Activated CD4-positive, alpha-beta T cell treated with anti-CD3 and anti-CD28 coated beads, Interleukin-2, Interleukin-6, amounts not matched to agents 100 ng/mL and 50 ng/mL, durations not matched to agents 16 hours and 8 hours (primary cell): ENCODE data around the gene IKBKE.

Experiments used
- DNase-seq: peaks from one replicate; pipeline ENCODE4 v3.0.0-alpha.2; 2020

Gene IKBKE

GRCh38 chr1:206455666-206456344, 14.5 kb upstream of the IKBKE start:
- no peak for DNase-seq

- DNase-seq: no peak
These were observed 13.5 kb upstream of the IKBKE start for GRCh38 chr1:206456577-206457370.

DNA sequence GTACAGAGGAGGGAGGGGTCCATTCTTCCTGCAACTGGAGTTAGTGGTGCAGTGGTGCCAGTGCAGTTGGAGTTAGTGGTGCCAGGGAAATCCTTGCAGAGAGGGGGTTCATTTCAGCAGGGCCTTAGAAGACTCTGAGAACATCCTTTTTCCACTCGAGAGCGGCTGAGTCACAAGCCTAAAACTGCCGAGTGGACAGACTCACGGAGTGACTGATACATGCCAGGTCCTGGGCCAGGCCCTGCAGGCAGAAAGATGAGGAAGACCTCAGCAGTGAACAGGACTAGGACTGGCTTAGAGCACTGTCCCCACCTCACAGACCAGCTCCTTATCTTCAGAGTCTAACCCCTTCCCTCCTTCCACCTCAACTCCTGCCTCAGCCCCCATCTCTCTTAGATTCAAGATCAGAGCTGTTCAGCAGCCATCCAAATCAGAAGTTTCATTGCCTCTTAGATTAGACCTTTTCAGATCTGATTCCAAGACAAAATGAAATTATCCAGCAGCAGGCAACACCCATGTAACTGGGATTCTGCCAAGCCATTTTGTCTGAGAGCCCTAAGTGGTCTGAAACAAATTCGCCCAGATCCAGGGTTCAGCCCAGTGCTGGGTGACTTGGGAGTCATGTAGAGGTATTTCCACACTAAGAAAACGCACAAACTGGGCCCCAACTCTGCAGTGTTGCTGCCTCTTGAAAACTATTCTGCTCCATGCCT, 12.7 kb upstream of the IKBKE start:
- DNase-seq: no peak

GRCh38 chr1:206459703-206460102, 10.6 kb upstream of the IKBKE start:
- no peak for DNase-seq

DNA sequence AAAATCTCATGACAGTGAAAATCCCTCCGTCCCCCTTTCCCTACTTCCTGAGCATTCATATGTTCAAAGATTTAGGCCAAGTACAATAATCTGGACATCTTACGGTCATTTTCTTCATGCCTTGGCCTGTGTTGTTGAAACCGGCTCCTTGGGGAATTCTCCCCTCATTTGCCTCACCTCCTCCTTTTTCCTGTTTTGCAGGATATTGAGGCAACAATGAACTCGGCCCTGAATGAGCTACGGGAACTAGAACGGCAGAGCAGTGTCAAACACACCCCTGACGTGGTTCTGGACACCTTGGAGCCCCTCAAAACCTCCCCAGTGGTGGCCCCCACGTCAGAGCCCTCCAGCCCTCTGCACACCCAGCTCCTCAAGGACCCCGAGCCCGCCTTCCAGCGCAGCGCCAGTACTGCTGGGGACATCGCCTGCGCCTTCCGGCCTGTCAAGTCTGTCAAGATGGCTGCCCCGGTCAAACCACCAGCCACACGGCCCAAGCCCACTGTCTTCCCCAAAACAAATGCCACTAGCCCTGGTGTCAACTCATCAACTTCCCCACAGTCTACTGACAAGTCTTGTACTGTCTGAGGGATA, 9.3 kb upstream of the IKBKE start:
- no peak for DNase-seq

DNA sequence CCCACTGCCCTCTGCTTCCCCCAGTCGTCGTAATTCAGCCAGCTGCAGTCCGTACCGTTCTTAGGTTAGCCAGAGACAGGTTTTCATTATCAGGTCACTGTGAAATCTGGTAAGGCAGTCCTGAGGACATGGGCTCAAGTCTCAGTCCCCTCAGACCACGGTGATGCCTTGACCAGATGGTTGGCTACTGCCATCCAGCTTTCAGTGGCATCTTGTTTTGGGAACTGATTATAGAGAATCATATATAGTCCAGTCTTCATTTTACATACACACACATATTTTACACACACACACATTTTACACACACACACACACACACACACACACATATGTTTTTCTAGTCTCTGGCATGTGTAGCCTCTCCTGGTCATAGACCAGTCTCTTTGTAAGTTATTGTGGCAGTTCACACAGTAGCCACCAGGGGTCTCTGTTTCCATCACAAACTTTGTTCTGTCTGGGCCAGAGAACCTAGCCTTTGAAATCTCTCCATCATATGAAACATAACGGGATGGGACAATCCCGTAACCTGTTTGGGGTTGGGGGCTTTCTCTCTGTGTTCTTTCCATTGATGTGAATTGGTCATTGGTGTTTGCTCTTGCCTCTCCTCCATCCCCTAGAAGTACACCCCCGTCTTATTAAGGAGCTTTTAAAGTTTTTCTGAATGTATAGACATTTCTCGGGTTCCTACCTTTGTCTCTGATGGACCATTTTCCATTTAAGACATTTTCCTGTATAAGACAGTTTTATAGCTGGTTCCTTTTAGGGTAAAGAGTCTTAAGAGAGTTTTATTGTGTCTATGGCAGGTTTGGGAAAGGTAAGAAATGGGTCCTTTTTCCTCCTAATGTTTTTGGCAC, 8.4 kb upstream of the IKBKE start:
- DNase-seq: peak; percentile 87

GRCh38 chr1:206463137-206463536, 7.1 kb upstream of the IKBKE start:
- DNase-seq: peak; percentile 50

DNA sequence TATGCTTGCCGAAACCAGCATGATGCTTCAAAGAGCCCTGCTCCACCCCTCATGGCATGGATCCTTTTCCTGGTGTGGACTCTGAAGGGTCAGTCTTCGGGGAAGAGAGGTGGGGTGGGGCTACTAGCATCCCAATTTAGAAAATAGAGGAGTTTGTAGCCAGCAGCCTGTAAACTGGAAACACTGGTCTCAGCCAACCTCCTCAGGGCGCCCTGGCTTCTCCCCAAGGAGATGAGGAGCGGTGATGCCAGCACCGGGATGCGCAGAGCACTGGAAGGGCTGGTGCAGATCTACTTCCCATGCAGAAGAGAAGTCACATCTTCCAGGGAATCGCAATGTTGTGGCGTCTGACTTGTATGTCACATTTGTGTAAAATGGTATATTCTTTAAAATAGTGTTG, 6.4 kb upstream of the IKBKE start:
- no peak for DNase-seq

- peak; percentile 47 for DNase-seq
These were observed 5.8 kb upstream of the IKBKE start for GRCh38 chr1:206464456-206464964.

- peak; percentile 43 for DNase-seq
These were observed 4.3 kb upstream of the IKBKE start for GRCh38 chr1:206465951-206466350.

GRCh38 chr1:206466840-206467649, 3.2 kb upstream of the IKBKE start:
- DNase-seq: peak; percentile 30

DNA sequence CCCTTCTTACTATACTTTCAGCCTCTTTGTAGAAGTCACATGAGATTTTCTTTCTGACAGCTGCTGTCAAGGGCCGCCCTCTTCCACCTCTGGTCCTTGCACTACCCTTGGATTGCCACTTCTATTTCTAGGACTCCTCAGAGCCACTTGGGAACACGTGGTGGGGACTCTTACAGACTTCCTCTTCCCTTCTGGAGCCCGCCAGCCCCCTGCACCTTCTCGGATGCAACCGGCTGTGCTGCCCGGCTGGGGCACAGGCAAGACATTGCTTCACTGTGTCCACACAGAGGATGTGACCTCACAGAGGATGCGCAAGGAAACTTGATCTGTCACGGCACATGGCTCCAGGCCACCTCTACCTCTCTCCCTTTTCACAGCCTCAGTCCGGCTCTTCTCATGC, 2.4 kb upstream of the IKBKE start:
- peak; percentile 22 for DNase-seq

DNA sequence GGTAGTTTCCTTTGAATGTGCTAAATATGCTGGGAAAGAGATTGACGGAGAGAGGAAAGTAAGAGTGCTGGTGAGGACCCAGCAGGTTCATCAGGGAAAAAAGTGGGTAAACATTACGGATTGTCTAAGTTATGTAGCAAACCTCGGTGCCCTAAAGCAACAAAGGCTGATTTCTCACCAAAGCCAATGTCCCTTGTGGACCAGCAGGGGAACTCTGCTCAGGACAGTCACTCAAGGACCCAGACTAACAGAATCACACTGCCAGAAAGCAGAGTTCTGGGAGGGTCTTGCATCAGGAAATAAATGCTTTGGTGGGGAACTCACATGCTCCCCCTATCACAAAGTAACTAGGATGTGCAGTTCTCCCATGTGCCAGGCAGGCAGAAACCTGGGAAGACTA, 1.7 kb upstream of the IKBKE start:
- DNase-seq: no peak

GRCh38 chr1:206469411-206469932, 804 bp upstream of the IKBKE start:
- peak; percentile 48 for DNase-seq

GRCh38 chr1:206470692-206471414, 577 bp downstream of the IKBKE start:
- DNase-seq: peak; percentile 74

GRCh38 chr1:206471415-206471801, 1.1 kb downstream of the IKBKE start:
- DNase-seq: peak; percentile 48

DNA sequence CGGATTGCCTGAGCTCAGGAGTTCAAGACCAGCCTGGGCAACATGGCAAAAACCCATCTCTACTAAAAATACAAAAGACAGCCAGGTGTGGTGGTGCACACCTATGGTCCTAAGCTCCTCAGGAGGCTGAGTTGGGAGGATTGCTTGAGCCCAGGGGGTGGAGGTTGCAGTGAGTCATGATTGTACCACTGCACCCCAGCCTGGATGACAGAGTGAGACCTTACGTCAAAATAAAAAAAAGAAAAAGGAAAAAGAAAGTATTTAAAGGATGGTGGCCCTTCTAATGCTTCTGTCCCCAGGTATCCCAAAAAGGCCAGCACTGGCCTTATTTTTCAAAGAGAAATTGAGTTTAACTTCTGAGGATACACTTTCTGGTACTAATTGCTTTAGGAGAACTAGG, 1.7 kb downstream of the IKBKE start:
- DNase-seq: peak; percentile 40

DNA sequence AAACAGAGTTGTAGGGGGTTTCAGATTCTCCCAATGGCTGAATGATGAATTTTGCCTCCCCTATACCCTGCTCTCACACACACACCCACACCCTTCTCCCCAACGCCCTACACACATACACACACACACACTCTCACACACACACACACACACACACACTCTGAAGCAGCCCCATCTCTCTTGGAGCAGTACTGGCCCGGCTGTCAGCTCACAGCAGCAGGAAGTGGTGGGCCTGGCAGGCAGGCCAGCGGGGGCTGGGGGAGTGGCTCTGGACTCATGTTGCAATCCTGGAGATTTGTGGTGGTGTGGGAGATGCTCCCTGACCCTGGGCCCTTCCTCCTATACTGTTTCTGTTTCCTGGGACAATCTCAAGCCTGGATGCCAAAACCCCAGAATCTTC, 2.2 kb downstream of the IKBKE start:
- peak; percentile 59 for DNase-seq

DNA sequence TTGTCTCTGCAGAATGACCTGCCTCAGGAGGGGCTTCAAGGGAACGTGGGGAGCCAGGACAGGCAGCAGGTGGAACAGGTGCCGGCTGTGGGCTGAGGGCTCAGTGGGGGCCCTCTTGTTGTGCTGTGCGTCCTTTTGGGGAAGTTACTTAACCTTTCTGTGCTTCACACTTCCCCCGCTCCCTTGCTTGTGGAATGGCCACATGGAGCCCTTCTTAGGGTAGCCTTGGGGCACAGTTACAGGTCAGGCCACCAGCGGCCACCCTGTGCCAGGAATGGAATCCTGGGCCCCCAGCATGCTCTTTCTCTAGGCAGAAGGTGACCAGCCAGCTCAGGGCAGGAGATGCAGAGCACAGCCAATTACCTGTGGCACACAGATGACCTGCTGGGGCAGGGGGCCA, 2.6 kb downstream of the IKBKE start:
- DNase-seq: no peak

- no peak for DNase-seq
These were observed 5.8 kb downstream of the IKBKE start for GRCh38 chr1:206476058-206476457.
